Ureter (tissue), 1 donor: ENCODE data around the gene SLC13A3. TPM values are rescaled to one million over a fixed set of nuclear protein-coding genes. Genes with fewer than 3 reads are reported as not detected.

Experiments
- DNase-seq: peaks from one replicate; pipeline ENCODE4 v3.0.0-alpha.2; 2020; ENCODE audit warnings: low spot score
- total RNA-seq: library from RNA; stranded (reverse); gene quantifications from one replicate; pipeline ENCODE4 v1.2.4, GENCODE V29; 2023
- donor health status: DM: yes; HTN: yes; CAD: no.

Gene SLC13A3, protein sequence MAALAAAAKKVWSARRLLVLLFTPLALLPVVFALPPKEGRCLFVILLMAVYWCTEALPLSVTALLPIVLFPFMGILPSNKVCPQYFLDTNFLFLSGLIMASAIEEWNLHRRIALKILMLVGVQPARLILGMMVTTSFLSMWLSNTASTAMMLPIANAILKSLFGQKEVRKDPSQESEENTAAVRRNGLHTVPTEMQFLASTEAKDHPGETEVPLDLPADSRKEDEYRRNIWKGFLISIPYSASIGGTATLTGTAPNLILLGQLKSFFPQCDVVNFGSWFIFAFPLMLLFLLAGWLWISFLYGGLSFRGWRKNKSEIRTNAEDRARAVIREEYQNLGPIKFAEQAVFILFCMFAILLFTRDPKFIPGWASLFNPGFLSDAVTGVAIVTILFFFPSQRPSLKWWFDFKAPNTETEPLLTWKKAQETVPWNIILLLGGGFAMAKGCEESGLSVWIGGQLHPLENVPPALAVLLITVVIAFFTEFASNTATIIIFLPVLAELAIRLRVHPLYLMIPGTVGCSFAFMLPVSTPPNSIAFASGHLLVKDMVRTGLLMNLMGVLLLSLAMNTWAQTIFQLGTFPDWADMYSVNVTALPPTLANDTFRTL
- total RNA-seq: 5.1 TPM

DNA sequence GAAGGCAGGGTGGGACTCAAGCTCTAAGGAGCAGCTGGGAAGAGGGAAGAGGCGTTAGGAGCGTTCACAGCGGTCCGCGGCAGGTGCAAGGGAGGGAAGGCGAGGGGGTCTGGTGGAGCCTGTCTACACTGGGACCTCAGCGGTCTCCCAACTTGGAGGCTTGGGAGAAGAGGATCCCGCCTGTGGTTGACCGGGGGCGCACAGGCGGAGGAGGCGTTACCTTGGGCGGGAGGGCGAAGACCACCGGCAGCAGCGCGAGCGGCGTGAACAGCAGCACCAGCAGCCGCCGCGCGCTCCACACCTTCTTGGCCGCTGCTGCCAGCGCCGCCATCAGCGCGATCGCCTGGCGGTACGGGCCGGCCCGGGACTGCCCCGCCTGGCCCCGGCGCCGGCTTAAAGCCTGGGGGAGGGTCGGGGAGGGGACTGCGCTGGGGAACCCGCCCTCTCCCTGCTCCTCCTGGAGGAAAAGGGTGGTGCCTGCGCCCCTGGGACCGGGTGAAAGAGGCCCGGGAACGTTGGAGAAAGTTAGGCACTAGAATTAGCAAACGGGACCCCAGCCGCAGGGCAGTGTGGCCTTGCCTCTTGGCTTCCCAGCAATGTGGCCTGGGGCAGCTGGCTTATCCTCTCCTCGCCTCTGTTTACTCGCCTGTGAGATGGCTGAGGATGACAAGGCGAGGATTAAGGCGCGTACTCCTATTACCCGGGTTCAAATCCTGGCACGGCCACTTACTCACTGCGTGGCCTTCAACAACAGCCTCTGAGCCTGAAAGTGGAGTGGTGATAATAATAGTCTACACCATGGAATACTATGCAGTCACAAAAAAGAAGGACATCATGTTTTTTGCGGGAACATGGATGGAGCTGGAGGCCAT lies at the start of gene SLC13A3:
TSS of gene SLC13A3 (minus strand) at position 369 of the 872 bp plus-strand sequence. CDS start at position 331, 38 bp downstream.
- no peak for DNase-seq

DNA sequence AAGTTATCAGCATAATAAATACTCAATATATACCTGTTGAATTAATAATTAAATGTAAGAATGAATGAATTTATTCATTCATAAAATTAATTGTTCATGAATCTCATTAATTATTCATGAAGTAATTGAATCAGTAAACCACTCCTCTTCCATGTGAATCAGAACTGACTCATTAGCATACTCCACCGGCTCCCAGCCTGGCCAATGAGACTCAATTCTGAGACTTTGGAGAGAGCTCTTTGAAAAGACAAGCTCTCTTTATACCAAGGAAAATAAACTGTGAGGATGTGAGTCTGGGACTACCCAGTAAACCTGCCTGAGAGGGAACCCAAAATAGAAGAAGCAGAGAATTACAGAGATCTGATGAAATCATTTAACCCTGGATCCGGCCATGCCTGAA lies 49.8 kb upstream of the SLC13A3 start:
- no peak for DNase-seq

DNA sequence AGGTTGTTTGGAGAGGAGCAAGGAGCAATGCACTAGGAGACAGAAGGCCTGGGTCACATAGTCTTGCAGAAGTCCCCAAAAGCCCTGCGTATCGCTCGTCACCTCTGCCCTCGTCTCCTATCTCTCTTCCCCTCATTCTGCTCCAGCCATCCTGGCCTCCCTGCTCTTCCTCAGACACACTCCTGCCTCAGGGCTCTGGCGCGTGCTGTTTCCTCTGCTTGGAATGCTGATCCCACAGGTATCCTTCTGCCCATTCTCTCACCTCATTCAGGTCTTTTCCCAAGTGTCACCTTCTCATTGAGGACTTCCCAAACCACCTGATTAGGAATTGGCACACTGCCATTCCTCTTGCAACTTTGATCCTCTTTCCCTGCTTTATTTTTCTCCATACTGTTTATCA lies 49.2 kb upstream of the SLC13A3 start:
- no peak for DNase-seq

GRCh38 chr20:46699651-46700359 lies 48.5 kb upstream of the SLC13A3 start:
- DNase-seq: no peak

DNA sequence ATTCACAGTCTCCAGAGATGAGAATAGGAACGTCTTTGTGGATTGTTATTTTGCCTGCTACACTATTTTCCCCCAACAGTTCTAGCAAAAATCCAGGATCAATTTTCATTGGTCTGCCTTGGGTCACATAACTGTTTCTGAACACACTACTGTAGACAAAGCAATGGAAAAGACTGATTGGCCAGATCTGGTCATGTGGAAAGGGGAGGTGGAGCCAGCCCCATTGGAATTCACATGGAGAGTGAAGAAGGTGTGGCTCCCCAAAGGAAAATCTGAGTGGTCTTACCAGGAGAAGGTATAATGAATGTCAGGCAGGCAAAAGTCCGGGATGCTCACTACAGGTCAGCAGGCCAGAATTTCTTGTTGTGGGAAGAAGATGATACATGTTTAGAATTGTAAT lies 47.5 kb upstream of the SLC13A3 start:
- no peak for DNase-seq

DNA sequence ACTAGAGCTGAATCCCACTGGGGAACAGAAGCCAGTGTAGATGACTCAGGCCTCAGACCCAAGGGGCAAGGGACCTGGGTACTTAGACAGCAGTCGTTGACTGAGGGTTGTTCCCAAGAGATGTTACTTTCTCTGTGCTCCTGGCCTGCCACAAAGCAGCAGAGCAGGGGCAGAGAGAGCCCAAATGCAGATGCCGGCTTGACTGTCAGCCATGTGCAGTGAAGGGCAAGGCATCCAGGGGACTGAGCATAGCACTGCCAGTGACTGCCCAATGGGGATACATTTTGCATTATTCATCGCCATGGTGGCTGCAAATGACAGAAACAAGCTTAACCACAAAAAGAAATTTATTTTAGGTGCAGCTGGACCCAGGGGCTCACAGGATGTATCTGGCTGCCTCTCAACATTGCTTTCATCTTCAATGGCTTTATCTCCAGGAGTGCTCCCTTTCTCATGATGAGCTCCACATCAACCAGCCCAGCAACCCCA lies 45.6 kb upstream of the SLC13A3 start:
- no peak for DNase-seq

GRCh38 chr20:46695892-46696291 lies 44.6 kb upstream of the SLC13A3 start:
- no peak for DNase-seq

DNA sequence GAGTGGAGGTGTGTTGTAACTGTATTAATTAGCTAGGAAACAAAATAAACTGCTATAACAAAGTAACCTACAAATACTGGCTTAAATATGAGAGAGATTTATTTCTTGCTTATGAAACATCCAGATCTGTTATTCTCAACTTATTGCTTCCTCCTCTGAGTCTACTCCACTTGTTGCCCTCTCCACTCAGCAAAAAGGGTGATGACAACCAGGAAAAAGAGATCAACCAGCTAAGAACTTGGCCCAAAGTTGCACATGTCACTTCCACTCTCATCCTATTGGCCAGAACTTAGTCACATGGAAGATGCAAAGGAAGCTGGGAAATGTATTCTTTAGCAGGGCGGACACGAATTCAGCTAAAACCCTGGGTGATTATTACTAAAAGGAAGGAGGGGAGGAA lies 43.2 kb upstream of the SLC13A3 start:
- DNase-seq: no peak

GRCh38 chr20:46691196-46691595 lies 39.9 kb upstream of the SLC13A3 start:
- no peak for DNase-seq

DNA sequence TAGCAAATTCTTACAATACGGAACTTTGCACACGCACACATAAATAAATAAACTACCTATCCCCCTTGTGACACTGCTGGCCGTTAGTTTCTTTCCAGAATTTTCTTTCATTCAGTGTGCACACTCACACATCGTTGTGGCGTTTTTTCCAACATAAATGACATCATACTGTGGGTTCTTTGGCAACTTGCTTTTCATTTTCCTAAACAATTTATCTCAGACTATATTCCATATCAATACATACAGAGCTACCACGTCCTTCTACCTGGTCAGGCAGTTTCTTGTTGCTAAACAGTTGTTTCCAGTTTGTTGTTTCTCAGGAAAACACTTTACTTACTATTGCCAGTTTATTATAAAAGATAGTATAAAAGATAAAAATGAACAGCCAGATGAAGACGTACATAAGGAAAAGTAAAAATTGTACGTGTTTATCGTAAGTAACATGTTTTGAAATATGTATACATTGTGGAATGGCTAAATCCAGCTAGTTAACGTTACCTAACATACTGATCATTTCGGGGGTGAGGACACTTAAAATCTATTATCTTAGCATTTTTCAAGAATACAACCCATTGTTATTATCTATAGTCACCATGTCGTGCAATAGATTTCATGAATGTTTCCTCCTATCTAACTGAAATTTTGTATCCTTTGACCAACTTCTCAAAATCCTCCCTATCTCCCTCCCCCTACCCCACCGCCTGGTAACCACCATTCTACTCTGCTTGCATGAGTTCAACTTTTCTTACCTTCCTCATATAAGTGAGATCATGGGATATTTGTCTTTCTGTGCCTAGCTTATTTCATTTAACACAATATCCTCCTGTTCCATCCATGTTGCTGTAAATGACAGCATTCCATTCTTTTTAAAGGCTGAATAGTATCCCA lies 39.2 kb upstream of the SLC13A3 start:
- DNase-seq: no peak

DNA sequence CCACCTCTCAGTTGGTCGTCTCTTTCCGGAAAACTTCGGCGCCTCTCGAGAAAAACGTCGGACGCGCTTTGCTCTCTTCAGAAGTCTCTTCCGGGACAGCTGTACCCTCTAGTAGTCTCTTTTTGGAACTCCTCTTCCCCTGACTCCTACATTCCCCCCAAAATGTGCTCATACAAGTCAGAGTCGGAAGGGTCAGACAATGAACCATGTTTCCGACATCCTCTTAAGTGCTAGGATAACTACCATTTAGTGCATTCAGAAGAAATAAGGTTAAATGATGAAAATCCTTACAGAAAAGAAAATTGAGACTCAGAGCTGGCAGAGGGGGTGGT lies 38.5 kb upstream of the SLC13A3 start:
- no peak for DNase-seq

- peak; percentile 99 for DNase-seq
Observed at GRCh38 chr20:46689082-46689753, 38.0 kb upstream of the SLC13A3 start, which contains the start of gene TP53RK. Gene TP53RK (minus strand): TSS chr20:46689444. CDS start chr20:46689414, 30 bp downstream.

DNA sequence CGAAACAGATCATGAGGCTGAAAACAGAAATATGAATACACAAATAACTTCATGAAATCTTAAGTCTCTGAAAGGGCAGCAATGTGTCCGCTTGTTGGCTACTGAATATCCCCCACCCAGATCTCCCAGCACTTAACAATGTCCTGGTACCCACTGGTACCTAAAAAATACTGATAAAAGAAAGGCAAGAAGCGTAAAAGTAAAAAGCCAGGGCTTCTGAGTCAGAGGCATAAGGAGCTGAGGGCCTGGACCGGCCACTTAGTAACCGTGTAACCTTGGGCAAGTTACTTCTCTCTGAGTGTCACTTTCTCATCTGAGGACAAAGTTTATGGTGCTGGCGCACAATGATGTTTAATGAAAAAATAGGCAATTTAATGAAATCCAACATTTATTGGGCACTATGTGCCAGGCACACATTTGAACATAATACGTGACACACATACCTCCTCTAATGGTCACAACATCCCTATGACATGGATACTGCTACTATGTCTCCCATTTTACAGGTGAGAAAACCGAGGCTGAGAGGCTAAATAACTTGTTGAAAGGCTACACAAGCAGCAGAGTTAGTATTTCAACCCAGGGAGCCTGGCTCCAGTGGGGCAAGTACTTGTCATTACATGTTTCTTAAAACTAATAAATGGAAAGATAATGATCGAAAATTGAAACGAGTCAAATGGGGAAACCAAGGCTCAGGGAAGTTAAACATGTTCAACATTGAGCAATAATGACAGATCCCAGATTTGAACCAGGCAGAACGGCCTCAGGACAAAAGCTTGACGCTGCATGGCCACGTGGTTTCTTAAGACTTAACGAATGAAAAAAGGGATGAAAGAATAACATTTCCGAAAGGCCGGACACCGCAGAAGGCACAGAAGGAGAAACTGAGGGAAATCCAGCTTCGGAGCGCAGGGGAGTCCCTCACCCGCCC lies 37.2 kb upstream of the SLC13A3 start:
- DNase-seq: no peak

DNA sequence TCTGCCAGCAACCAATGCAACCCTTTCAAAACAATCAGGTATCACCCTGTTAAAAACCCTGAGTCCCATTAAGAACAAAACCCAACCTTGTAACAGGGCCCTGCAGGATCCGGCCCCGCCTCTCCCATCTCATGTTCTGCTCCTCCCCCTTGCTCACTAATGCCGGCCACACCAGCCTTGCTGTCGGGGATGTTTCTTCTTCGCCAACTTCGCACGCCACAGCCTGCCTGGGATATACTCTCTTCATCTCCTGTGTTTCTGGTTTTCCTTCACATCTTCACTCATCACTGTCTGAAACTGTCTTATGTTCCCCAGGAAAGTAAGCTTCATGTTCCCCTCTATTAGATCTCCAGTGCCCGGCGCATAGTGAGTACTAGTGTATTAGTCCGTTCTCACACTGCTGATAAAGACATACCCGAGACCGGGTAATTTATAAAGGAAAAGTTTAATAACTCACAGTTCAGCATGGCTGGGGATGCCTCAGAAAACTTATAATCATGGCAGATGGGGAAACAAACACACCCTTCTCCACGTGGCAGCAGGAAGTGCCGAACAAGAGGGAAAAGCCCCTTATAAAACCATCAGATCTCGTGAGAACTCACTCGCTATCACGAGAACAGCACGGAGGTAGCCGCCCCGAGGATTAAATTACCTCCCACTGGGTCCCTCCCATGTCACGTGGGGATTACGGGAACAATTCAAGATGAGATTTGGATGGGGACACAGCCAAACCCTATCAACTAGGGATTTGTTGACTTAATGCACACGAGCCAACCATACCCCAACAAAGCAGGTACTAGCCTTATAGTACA lies 32.9 kb upstream of the SLC13A3 start:
- peak; percentile 68 for DNase-seq

- DNase-seq: no peak
Observed at GRCh38 chr20:46683668-46683938, 32.3 kb upstream of the SLC13A3 start.

DNA sequence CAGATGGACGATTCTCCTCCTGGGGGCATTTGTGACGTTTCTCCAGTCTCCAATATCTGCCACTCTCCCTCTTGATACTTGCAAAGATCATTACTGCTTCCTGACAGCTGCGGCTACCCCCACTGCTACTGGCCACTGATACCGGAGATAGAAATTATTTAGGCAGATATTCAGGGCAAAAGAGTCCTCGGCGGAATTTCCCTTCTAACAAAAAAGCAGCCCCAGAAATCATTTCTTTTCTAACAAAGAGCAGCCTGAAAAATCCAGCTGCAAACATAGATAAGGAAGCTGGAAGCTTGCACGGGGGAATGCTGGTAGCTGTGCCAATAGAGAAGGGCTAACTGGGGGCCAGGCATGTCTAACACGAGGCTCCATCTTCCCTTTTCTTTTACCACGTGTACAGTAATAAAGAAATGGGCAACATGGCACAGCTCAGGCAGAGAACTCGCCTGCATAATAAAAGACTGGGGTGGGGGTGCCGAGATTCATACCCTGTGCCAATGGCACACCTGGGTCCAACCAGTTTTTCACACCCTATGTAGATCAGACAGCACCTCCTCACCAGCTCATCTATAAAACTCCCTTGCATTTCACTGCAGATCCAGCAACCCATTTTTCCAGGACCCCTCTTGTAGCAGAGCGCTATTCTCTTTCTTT lies 31.9 kb upstream of the SLC13A3 start:
- DNase-seq: no peak

DNA sequence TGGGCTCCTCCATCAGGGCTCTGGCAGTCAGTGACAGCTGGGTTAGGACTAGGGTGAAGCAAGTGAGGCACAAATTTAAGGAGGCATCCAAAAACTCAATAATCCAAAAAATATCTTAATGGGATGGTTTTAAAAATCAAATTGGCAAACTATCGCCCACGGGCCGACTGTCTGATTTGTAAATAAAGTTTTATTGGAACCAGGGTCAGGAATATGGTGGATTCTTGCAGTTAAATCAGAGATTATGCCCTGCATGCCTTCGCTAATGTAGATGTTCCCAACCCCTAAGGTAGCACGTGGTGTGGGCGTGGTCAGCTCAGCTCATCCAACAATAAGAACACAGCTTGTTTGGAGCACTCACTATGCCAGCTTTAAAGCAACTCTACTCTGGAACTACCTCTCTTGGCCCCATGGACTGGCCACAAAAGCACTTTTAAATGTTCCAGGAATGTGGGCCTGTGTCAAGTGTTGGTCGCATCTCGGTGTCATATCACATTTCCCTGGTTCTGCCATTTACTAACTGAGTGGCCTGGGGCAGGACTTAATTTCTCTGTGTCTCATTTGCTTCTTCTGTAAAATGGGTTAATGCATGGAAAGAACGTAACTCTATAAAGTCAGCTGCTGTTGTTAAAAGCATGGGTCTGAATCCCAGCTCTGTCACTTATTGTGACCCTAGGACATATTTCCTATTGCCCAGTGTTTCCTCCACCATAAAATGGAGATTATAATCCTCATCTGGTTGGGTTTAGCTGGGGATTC lies 31.0 kb upstream of the SLC13A3 start:
- DNase-seq: no peak
